ENCODE measurements around the gene DUSP11.
"Not testable (repeated sequence)": the region's sequence is repeated elsewhere in the genome, so short reads cannot be mapped to it uniquely, and the experiment has no call there.

DUSP11 gene

DNA sequence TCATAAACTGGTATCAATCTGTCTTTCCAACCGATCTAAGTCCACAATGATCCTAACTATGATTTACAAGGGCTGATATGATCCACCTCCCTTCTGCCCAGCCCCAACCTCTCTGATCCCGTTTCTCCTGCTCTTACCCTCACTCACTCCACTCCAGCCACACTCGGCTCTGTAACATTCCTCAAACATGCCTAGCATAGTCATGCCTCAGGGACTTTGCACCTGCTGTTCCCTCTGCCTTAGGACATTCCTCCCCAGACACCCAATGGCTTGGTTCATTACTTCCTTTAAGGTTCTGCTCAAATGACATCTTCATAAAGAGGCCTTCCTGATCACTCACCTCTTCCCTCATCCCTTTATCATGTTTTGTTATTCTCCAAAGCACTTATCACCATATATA is 9.2 kb downstream of the DUSP11 start:
- no peak for DNase-seq

DNA sequence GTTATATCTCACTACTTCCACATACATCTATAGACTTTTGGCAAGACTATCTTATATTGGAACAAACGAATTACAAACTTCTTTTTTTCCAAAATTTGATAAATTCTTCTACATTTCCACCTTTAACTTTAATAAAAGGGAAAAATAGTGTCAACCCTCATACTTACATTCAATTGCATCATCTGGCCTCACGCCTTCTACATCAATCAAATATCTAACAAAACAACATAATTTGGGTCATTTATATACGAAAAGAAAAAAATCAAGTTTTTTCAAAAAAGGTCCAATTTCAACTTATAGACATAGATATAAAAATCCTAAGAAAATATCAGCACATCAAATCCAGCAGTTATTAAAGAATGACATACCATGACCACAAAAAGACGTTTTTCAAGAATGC is 12.9 kb downstream of the DUSP11 start:
- no peak for DNase-seq

DNA sequence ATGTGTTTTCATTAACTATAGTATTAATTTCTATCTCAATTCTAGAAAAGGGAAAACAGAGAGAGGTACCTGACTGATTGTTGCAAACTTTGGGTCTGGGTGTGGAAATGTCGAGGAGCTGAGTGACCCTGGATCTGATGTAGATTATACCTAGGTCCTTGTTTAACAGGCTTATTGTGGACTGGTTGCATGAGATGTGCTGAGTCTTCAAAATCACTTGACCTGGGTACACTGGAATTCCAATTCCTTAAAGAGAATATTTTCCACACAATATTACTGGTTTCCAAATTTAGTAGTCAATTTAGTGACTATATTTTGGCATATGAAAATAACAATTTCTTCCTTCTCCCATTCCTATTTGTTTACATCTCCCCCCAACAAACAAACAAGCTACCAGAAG is 13.6 kb downstream of the DUSP11 start:
- no peak for DNase-seq

DNA sequence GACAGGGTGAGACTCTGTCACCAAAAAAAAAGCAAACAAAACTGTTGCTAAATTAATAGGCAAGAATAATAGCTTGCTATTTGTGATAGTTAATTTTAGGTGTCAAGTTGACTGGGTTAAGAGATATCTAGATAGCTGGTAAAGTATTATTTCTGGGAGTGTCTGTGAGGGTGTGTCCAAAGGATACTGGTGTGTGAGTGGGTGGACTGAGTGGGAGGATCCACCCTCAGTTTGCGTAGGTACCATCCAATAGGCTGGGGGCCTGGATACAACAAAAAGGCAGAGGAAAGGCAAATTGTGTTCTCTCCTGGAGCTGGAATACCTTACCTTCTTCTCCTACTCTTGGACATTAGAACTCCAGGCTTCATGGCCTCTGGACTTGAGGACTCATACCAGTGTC is 15.0 kb downstream of the DUSP11 start:
- DNase-seq, result no peak

DNA sequence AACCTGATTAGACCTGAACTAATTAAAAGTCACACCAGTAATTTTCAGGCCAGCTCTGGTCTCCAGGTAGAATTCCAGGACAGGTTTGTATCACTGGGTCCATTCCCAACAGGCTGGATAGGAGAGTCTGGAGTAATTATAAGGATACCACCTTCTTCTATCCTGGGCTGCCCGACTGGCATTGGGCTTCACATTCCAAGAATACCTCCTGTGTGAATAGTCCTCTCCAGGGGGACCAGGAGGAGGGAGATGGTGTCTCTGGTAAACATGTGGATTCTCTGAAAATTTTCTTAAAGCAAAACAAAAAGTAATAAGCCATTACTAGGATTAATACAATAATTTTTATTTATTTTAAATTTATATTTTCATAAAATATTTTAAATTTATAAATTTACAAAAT is 17.3 kb downstream of the DUSP11 start:
- DNase-seq, result no peak

DNA sequence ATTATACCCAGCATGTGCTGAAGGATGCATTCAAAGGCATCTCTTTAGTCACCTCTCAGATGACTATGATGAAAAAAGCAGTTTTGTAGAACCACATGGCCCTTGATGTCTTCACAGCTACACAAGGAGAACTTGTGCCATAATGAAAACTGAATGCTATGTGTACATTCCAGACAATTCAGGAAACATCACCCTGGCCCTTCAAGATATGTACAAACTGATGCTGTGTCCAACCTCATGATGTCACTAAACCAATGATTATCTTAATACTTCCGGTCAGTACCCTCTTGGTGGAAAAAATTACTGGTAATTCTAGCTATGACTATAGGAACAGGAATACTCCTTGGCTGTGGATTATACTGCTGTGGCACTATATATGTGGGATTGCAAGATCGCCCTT is 20.0 kb downstream of the DUSP11 start:
- DNase-seq, result no peak

DNA sequence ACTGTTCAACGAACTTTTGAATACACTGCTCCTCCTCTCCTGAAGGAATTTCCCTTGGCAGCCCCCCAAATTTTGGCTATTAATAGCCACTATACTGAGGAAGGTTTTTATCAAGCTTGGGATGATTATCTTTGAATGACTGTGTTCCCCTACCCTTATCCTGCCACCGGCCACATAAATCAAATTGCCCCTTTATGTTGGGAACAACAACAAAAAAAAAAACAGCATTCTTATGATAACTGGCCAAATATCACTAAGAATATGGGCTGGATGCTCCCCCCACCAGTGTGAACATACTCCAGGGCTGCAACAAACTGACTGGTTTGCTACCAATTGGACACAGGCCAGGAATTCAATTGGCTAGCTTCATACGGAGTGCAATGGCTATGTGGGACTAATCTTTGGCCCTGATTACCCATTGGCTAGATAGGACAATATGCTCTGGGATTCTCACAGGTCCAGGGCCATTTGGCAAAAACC is 20.6 kb downstream of the DUSP11 start:
- DNase-seq, result no peak

DNA sequence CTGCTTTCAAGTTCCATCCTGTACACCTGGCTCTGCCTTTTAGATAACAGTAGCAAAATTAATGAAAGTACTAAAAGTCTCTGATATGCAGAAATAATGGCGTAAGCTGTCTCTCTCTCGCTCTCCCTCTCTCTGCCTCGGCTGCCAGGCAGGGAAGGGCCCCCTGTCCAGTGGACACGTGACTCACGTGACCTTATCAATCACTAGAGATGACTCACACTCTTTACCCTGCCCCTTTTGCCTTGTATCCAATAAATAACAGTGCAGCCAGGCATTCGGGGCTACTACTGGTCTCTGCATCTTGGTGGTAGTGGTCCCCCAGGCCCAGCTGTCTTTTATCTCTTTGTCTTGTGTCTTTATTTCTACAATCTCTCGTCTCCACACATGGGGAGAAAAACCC is 25.6 kb downstream of the DUSP11 start:
- not testable (repeated sequence) for DNase-seq

DNA sequence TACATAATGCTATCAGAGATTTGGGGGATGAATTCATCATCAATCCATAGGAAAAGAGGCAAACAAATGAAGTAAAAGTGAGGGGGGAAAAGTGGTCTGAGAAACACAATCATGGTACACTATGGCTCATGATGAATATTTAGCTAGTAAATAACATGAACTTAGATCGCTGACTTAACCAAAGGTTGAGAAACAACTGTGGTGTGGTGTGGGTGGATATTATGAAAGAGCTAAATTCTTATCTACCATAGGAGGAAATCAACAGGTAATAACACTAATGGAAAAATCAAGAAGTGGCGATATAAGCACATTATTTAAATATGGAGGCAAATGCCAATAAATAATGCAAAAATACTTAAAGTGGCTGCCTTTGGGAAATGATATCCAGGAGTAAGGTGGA is 30.6 kb downstream of the DUSP11 start:
- DNase-seq, result no peak

DNA sequence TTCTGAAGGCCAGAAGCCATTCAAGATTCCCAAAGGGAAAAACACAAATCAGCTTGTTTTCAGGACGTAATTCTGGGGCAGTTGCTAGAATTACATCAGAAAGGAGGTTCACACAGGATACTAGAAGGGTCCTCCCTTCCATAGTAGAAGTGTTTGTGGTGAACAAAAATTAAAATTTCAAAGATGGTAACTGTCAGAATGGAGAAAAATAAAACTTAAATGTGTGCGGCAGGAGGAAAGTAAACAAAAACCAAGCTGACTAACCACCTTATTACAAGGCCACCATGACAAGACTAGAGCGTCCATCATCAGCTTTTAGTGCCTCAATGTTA is 33.1 kb downstream of the DUSP11 start:
- DNase-seq, result no peak

DNA sequence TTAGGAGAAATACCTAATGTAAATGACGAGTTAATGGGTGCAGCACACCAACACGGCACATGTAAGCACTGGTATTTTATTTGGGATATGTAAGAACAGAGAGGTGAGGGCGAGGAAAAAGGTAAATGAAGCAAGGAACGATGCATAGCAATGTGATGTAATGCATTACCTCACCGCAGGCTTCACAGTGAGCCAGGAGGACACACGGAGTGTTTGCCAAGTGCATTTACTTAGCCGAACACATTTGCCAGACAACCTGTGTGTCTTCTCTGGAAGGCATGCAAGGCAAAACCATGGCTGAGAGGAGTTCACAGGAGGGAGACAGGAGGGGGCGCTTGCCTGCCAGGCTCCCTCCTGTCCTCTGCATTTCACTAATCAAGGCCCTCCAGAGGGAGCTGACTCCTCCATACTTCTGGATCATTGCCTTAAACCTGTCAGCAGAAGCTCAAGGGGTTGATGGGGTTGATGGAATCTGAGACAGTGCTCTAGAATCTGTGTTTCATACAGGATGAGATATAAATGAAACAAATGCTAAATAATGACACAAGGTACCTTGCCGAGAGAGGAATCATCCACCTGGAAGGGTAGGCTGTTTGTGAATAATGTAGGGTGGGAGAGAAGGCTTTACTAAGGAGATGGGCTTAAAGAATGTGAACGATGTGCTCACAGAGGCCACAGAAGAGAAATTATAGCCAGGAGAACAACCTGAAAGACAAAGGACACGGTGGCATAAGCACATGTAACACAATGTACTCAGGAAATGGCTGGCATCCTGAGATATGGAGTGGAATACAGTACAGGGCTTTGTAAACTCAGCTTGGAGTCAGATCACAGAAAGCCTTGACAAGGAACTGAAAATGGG is 33.7 kb downstream of the DUSP11 start:
- DNase-seq, result no peak

DNA sequence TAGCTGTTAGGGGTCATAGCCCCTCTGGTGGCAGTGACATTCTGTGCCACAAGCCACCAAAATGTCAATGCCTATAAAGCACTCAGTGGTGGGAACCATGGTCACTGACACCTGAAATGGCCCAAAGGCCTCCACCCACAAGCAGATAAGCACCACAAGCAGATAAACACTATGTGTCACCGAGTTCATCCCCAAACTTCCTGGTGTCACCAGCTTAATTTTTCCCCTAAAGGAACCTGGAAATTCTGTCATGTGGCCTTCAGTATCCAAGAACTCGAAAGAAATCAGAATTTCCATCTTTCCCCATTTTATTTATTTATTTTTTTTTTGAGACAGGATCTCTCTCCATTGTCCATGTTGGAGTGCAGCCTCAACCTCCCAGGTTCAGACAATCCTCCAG is 39.1 kb downstream of the DUSP11 start:
- no peak for DNase-seq

DNA sequence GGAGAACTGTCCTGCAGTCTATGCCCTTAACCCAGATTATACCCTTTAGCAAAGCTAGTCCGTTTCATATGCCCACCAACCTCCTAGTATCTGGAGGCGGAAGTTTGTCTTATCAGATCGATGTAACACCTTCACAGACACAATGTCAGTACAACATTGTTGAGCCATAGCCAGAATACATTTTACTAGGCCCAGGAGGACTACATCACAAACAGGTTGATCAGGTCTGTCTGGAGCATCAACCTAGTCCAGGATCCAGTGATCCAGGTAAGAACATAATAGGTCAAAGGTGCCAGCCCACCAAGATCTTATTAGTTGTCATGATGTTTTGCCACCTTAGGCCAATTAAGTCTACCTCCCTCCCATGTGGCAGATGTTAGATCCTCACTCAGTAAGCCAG is 40.8 kb downstream of the DUSP11 start:
- no peak for DNase-seq

DNA sequence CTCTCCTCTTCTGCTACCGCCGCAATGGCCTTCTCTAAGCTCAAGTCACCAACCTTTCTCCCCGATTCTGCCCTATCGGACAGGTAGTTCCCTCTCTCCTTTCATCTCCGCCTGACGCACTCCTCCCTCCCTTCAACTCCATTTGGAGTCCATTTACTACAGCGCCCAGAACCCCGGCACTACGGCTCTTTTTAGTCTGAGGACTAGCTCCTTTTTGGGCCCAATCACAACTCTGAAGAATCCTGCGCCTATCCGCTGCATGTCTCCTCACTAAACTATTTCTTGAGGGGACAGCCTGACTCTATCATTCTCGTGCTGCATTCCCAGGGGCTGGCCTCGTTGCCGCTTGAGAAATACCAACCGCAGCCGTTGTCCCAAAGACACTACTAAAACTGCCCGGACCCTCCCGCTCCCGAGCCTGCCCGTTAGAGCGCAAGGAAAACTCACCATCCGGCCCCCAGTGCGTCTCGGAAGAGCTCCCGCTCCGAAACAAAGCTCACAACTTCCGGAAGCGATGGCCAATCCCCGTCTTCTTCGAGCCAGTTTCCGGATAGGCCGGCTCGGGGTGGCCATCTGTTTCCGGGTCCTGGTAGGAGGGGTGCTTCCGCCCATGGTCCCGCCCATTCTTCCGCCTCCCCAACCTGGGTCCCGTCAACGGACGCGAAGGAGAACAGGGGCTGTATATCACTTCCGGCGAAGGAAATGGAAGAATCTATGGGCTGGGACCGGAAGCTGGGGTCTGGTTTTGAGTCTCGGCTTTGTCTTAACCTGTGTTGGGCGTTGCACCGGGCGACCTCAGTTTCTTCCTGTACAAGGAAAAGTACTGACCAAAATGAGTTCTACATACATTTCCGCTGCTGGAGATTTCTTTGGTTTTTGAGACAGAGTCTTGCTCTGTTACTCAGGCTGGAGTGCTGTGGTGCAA is 42.8 kb downstream of the DUSP11 start, which contains the start of gene TPRKB:
Gene TPRKB, minus strand, starts transcription at position 491 of the 925 bp plus-strand sequence. CDS start 2,776 bp downstream, outside the sequence.
- peak; percentile 94 for DNase-seq

DNA sequence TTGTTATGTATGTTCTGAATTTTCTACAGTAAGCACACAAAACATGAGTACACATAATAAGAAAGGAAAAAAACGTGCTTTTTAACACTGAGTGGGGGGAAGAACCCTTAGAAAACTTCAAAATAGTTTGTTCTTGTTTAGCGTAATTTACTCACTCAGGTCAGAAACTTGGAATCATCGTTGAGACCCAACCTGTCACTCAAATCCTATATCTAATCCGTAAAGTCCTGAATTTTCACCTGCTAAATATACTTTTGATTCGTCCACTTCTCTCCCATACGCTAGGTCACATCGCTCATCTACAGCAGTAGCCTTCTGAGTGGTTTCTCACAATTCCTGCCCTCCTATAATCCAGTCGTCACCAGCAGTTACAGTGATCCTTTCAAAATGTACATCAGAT is 43.5 kb downstream of the DUSP11 start:
- no peak for DNase-seq

DNA sequence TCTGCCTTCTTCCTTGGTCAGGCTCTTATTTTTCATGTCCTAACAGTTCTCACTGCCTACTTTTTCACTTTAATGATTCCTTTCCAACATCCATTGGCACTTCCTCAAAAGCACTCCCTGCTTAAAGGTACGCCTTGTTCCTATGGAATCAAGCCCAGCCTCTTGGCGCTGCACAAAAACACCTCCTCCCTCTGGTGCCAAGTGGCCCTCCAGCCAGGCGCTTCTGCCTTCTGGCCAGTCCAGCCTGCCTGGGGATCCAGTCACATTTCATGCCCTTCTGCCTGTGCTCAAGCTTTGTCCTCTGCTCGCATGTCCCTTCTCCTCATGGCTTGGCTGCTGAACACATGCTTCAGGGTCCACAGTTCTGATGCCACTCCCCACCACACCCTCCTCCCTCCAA is 49.1 kb downstream of the DUSP11 start:
- no peak for DNase-seq

DNA sequence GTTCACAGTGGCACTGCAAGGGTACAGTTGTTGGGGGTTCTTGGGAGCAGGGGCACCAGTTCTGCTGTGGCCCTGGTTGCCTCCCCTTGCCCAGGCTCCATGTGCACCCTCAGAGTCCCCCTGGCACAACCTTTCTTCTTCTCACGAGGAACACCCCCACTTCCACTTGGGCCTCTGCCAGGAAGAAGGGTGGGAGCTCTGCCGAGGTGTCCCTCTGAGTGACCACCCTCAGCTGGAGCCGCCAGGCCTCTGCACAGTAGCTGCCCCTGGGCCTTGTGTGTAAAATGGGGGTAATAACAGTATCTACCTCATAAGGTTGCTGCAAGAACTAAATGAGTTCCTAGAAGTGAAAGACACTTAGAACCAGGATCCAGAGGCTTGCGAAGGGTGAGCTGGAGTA is 51.2 kb downstream of the DUSP11 start:
- no peak for DNase-seq

DNA sequence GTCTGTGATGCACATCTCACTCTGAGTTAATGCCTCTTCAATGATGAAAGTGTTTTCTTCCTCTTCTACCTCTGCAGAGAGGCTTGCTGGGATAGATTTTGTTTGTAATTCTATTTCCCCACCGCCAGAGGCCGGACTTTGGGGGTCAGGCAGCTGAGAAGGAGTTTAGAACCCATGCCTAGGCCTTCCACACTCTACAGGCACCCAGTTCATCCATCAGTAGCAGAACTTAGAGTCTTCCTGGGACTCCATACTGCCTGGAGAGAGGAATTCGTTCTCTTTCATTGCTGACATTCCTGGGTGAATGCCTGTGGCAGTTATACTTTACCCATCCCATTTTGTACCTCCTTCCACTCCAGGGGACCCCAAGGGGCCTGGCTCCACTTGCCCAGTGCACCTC is 51.9 kb downstream of the DUSP11 start:
- DNase-seq, result no peak

DNA sequence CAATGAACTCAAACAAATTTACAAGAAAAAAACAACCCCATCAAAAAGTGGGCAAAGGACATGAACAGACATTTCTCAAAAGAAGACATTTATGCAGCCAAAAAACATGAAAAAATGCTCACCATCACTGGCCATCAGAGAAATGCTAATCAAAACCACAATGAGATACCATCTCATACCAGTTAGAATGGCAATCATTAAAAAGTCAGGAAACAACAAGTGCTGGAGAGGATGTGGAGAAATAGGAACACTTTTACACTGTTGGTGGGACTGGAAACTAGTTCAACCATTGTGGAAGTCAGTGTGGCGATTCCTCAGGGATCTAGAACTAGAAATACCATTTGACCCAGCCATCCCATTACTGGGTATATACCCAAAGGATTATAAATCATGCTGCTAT is 53.2 kb downstream of the DUSP11 start:
- DNase-seq, result not testable (repeated sequence)

DNA sequence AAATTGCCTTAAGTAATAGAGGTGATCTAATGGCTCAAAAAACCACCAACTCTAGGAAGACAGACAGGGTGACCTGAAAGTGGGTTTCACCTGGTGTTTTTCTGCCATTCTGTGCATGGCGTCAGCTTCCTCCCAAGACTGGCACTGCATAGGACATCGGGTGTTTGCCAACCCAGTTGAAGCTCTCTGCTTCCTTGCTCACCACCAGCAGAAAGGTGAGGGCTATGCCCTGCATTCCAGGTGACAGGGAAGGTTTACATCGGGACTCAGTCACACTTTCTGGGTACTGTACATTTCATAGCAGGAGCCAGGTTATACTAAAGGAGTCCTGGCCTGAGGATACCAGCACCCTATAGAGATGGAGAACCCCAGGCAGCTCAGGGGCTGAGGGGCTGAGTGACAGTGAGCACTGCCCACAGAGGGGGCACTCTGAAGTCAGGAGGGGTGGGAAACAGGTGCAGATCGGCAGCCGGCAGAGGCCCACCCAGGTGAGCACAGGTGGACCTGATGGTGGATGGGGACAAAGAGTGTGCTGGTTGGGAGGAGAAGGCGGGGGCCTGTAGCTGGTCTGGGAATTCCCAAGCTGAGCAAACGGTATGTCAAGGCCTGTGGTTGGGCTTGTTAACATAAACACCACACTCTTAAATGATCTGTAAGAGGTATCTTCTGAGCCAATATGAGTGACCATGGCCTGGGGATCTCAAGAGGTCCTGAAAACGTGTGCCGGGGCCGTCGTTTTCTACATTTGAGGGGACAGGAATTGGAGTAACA is 60.9 kb downstream of the DUSP11 start:
- no peak for DNase-seq

DNA sequence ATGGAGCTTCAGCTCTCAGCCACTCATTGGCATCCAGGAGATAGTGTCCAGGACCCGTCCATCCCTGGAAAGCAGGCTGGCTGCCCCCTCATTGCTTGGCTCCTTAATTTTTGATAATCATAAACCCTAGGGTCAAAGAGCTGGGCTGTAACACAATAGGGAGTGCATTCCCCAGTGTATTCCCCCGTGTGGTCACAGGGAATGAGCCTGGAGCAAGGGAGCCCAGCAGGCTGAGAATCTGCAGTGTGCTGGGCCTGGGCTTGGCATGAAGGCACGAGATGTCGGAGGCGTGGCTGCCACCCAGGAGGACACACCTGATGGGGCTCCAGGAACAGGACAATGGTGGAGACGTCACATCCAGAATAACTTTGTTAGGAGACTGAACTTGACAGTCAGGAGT is 61.5 kb downstream of the DUSP11 start:
- no peak for DNase-seq

DNA sequence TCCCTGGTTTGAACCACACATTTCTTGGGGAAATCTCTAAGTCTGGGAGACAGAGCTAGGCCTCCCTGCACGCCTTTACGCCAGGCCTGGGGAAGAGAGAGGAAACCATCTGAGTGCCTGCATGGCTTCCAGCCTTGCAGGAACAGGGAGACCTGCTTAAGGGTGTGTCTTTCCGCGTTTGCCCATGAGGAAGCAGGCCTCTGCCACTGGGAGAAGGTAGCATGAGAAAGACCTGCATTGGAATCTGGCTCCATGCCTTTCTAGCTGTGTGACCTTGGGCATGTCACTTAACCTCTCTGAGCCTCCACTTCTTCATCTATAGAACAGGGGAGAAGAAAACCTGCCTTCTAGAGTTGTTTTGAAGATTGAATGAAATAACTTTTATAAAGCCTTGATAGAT is 62.2 kb downstream of the DUSP11 start:
- DNase-seq, result not testable (repeated sequence)

DNA sequence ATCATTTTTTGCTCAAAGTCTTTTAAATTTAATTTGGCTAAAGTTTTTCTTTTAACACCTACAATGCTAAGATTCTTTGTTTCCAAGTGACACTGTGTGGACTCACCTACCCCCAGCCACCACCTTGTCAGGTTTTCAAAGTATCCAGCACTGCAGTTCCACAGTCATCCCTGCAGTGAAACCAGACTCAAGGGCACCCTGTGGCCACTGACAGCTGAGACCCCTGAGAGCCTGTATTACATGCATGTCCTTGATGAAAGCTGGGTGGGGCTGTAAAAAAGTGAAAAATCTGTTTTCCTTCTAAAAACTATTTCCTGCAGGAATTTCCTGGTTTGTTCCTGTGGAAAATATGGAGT is 62.7 kb downstream of the DUSP11 start:
- DNase-seq, result no peak

Measured in NCI-H1105 treated with DMSO at 0.1 percent for 48 hours (cell line).